SK-N-SH (cell line): ENCODE results near the gene DDA1.

Experiments
- NRF1 ChIP-seq: IDR thresholded peaks from 2 replicates; pipeline ENCODE4 v1.6.1; 2012; ENCODE audit warnings: low read depth, mild to moderate bottlenecking, low read length
- POLR2AphosphoS5 ChIP-seq: IDR thresholded peaks from 2 replicates; pipeline ENCODE4 v1.6.1; 2012; ENCODE audit warnings: low read depth, low read length
- RAD21 ChIP-seq: IDR thresholded peaks from 2 replicates; pipeline ENCODE4 v1.6.1; 2012; ENCODE audit warnings: mild to moderate bottlenecking, low read length
- RXRA ChIP-seq: IDR thresholded peaks from 2 replicates; pipeline ENCODE4 v1.4.0; 2012; ENCODE audit warnings: low read depth, mild to moderate bottlenecking, borderline replicate concordance
- SMC3 ChIP-seq: IDR thresholded peaks from 2 replicates; pipeline ENCODE4 v1.6.1; 2012; ENCODE audit warnings: low read depth, low read length, improper control_type of control experiment
- TF ChIP-seq, protein P1 (sequence below): fragments of 200-600 bp; sonication (generic); IDR thresholded peaks from 2 replicates; pipeline ENCODE4 v1.6.1; 2017; ENCODE audit warnings: antibody characterized with exemption, mild to moderate bottlenecking, moderate library complexity

DNA sequence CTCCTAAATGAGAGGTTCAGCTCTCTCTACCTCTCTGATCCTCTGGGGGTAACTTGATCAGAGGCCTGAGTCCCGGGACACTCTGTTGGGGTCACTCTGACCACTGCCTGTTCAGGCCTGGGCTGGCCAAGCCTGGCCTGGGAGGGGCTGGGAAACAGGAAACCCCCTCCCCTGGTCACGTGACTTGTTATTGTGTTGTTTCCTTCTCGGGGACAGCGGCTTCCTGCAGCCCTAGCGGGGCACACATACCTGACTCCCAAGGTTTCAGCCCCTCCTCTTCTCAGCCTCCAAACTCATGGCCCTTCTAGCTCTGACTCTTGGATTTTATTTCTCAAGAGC, 44.8 kb upstream of the DDA1 start, which contains the start of gene USHBP1:
- TF ChIP-seq POLR2AphosphoS5 (no peak), NRF1 (no peak), RXRA (no peak), SMC3 (no peak), RAD21 (no peak)
- TF ChIP-seq, protein P1, sequence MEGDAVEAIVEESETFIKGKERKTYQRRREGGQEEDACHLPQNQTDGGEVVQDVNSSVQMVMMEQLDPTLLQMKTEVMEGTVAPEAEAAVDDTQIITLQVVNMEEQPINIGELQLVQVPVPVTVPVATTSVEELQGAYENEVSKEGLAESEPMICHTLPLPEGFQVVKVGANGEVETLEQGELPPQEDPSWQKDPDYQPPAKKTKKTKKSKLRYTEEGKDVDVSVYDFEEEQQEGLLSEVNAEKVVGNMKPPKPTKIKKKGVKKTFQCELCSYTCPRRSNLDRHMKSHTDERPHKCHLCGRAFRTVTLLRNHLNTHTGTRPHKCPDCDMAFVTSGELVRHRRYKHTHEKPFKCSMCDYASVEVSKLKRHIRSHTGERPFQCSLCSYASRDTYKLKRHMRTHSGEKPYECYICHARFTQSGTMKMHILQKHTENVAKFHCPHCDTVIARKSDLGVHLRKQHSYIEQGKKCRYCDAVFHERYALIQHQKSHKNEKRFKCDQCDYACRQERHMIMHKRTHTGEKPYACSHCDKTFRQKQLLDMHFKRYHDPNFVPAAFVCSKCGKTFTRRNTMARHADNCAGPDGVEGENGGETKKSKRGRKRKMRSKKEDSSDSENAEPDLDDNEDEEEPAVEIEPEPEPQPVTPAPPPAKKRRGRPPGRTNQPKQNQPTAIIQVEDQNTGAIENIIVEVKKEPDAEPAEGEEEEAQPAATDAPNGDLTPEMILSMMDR, result no peak
